ENCODE results near the gene AP5S1. TPM values are rescaled to one million over a fixed set of nuclear protein-coding genes. Genes with fewer than 3 reads are reported as not detected.

The AP5S1 gene
- total and polyA plus RNA-seq, 2 of the 13 experiments (the other 11 are each of a cell fraction or from before 2014, with no cell fraction given), result 7.9 to 23.2 TPM

- TF ChIP-seq FOSL2 (CRISPR knock-in tag; IDR thresholded peaks at IDR 0.05), result no peak
- TF ChIP-seq SPEN (CRISPR knock-in tag; IDR thresholded peaks at IDR 0.05; ENCODE audit: low read depth), result no peak; the same call in 1 of the 2 replicates
- TF ChIP-seq TRIM22 (IDR thresholded peaks at IDR 0.05), result no peak
- TF ChIP-seq ZFP36L1 (CRISPR knock-in tag; IDR thresholded peaks at IDR 0.05), result no peak
- 0 out of 2 replicates have a peak, but pooled peaks have one; percentile 64 for TF ChIP-seq NR0B2 (CRISPR knock-in tag; IDR thresholded peaks at IDR 0.05)
- TF ChIP-seq ZMYM4 (CRISPR knock-in tag; IDR thresholded peaks at IDR 0.05), result peak; percentile 6; the same call in 1 of the 2 replicates
- peak; percentile 28; the same call in 1 of the 2 replicates for TF ChIP-seq KDM2A (CRISPR knock-in tag; IDR thresholded peaks at IDR 0.05; ENCODE audit: borderline replicate concordance, low read depth)
- TF ChIP-seq EP300 (IDR thresholded peaks at IDR 0.05; ENCODE audit: low read depth in 2 of 2, low read length in 2 of 2), result no peak
- TF ChIP-seq EP300 (CRISPR knock-in tag; IDR thresholded peaks at IDR 0.05; ENCODE audit: borderline replicate concordance), result no peak
- no peak for TF ChIP-seq RARA (CRISPR knock-in tag; IDR thresholded peaks at IDR 0.05)
- 0 out of 2 replicates have a peak, but pooled peaks have one; percentile 23 for TF ChIP-seq ZNF138 (CRISPR knock-in tag; IDR thresholded peaks at IDR 0.05; ENCODE audit: low read depth)
- TF ChIP-seq ZNF598 (CRISPR knock-in tag; IDR thresholded peaks at IDR 0.05; ENCODE audit: borderline replicate concordance), result 0 out of 2 replicates have a peak, but pooled peaks have one; percentile 77
- no peak for TF ChIP-seq TBL1XR1 (IDR thresholded peaks at IDR 0.05; ENCODE audit: borderline replicate concordance, low read length, partially characterized antibody)
- no peak for TF ChIP-seq BCL6 (CRISPR knock-in tag; IDR thresholded peaks at IDR 0.05)
- no peak; the same call in 1 of the 2 replicates for TF ChIP-seq GMEB1 (CRISPR knock-in tag; IDR thresholded peaks at IDR 0.05; ENCODE audit: borderline replicate concordance)
- no peak for TF ChIP-seq POLR2G (IDR thresholded peaks at IDR 0.05; ENCODE audit: low read depth, low read length)
- no peak for TF ChIP-seq U2AF2 (IDR thresholded peaks at IDR 0.05; ENCODE audit: low read depth, low read length)
- peak; percentile 17; the same call in 1 of the 2 replicates for TF ChIP-seq ELF3 (CRISPR knock-in tag; IDR thresholded peaks at IDR 0.05)
- TF ChIP-seq NKX3-1 (CRISPR knock-in tag; IDR thresholded peaks at IDR 0.05), result no peak
- no peak for TF ChIP-seq ZSCAN30 (CRISPR knock-in tag; IDR thresholded peaks at IDR 0.05)
- no peak for TF ChIP-seq ZBTB42 (CRISPR knock-in tag; IDR thresholded peaks at IDR 0.05)
- TF ChIP-seq UBTF (CRISPR knock-in tag; IDR thresholded peaks at IDR 0.05), result peak; percentile 84
- TF ChIP-seq NR2F2 (IDR thresholded peaks at IDR 0.05; ENCODE audit: borderline replicate concordance, low read depth), result no peak
- TF ChIP-seq KDM5A (IDR thresholded peaks at IDR 0.05; ENCODE audit: borderline replicate concordance, low read length), result no peak
- no peak for TF ChIP-seq TOPORS (CRISPR knock-in tag; IDR thresholded peaks at IDR 0.05)
These were observed 42.4 kb upstream of the AP5S1 start (continued) for GRCh38 chr20:3777716-3778629.

Measured in HepG2 (cell line).